ENCODE measurements around the gene OTUD4. TPM values are rescaled to one million over a fixed set of nuclear protein-coding genes. Genes with fewer than 3 reads are reported as not detected.

The OTUD4 gene
- total and polyA plus RNA-seq, 9 of the 15 experiments (the other 6 are each of a cell fraction or from before 2014, with no cell fraction given): 4.2 to 29.0 (median 24.8) TPM

- TF ChIP-seq CEBPZ (IDR thresholded peaks at IDR 0.05; ENCODE audit: borderline replicate concordance, low read depth, low read length): no peak
- no peak for TF ChIP-seq ZNF436 (CRISPR knock-in tag; IDR thresholded peaks at IDR 0.05)
- TF ChIP-seq MXI1 (IDR thresholded peaks at IDR 0.05; ENCODE audit: low read depth, low read length): peak; percentile 91
- peak; percentile 54; the same call in 1 of the 2 replicates for TF ChIP-seq NR2C2 (CRISPR knock-in tag; IDR thresholded peaks at IDR 0.05)
- TF ChIP-seq NR2C2 (tag; IDR thresholded peaks at IDR 0.05): peak; percentile 49; the same call in 1 of the 2 replicates
- peak; percentile 64 to 94; a peak in 3 of 4 replicates for TF ChIP-seq TEAD1 (CRISPR knock-in tag; IDR thresholded peaks at IDR 0.05)
- peak; percentile 69; the same call in 1 of the 2 replicates for TF ChIP-seq ERF (CRISPR knock-in tag; IDR thresholded peaks at IDR 0.05)
- peak; percentile 98 for TF ChIP-seq JUNB (CRISPR knock-in tag; conservative IDR thresholded peaks at IDR 0.05)
- peak; percentile 97 for TF ChIP-seq NBN (IDR thresholded peaks at IDR 0.05; ENCODE audit: low read depth)
- 0 out of 2 replicates have a peak, but pooled peaks have one; percentile 9 for TF ChIP-seq REST (IDR thresholded peaks at IDR 0.05; ENCODE audit: borderline replicate concordance)
- TF ChIP-seq REST (CRISPR knock-in tag; IDR thresholded peaks at IDR 0.05; ENCODE audit: low read depth): no peak
- peak; percentile 85 for TF ChIP-seq MBD2 (IDR thresholded peaks at IDR 0.05; ENCODE audit: borderline replicate concordance, low read depth)
- no peak for TF ChIP-seq RBM14 (IDR thresholded peaks at IDR 0.05; ENCODE audit: borderline replicate concordance, insufficient read depth, low read depth, low read length)
- no peak for TF ChIP-seq CHD2 (IDR thresholded peaks at IDR 0.05; ENCODE audit: low read depth, low read length)
- TF ChIP-seq SNAPC5 (CRISPR knock-in tag; IDR thresholded peaks at IDR 0.05): no peak
Measured at GRCh38 chr4:145097821-145098674, 82.3 kb downstream of the OTUD4 start, which contains the start of the genes ABCE1 and ANAPC10 (continued).

Measured in K562 (cell line).